Measurements from ENCODE around the gene NNT. TPM values are rescaled to one million over a fixed set of nuclear protein-coding genes. Genes with fewer than 3 reads are reported as not detected.
A peak's percentile ranks its signal among the peaks of the same experiment; 100 is the strongest.
"Not testable (repeated sequence)": the region's sequence is repeated elsewhere in the genome, so short reads cannot be mapped to it uniquely, and the experiment has no call there.

The NNT gene
- total RNA-seq, 1 donor from 2014 or later: 81.5 TPM

DNA sequence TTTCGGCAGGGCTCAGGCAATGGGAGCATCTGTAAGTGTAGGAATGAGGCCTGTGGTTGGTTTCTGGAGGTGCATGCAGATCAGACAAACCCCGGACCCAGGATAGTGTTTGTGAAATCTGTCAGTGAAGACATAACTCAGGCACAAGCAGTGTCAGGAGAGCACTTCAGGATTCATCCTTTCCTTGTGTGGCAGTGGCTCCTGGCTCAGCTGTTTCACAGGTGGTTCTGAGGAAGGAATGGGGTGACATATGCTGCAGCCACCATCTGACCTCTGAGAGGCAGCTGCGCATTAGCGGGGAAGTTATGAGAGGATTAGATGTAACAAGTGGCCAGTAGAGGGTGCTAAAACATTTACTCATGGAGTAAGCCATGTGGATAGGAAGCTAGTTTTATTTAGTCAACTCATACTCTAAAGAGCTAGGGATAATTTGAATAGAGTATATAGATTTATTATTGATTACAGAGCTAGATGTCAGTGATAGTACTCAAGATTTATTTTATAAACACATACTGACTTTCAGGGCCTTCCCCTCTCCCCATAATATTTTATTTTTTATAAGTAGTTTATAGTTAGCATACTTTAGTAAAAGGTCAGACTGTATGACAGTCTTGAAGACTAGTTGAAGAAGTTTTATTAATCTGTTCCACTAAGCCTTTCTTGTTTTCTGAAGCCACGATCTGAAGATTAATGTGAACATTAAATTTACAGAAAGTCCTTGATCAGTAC lies 28.4 kb downstream of the NNT start:
- peak; percentile 56 for DNase-seq

DNA sequence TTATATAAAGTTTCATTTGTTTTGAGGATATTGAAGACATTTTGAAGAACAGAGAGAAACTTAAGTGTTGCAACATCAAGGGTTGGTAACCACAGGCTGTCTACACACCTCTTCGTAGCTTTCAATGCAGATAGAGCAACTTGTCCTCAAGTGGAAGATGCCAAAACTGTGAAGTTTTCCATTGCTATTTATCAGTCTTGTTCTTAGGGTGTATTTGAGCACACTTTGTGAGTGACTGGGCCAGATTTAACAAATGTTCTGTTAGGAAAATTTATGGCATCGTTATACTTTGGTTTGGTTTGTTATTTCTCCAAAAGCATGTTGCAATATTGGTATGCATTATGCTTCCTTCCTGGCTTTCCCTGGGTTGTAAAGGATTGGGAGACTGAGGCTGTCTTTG lies 31.6 kb downstream of the NNT start:
- no peak for DNase-seq

- no peak for DNase-seq
Observed at GRCh38 chr5:43635374-43635773, 32.4 kb downstream of the NNT start.

DNA sequence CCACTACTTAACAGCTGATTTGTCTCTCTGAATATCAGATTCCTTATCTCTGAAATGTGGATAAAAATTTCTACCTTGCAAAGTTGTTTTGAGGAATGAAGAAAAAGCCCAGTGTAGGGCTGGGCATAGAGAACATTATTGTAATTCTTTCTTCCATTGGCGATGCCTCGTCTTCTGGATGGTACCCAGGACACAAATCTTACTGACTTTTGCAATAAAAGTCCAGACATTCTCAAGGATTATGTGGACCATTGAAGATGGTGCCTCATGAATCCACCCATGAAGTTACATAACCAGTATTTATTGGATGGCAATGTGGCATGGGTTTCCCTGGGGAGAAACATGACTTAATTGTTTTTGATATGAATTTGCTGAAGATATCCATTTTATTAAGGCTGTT lies 33.1 kb downstream of the NNT start:
- no peak for DNase-seq

- no peak for DNase-seq
Observed at GRCh38 chr5:43637416-43637815, 34.4 kb downstream of the NNT start.

DNA sequence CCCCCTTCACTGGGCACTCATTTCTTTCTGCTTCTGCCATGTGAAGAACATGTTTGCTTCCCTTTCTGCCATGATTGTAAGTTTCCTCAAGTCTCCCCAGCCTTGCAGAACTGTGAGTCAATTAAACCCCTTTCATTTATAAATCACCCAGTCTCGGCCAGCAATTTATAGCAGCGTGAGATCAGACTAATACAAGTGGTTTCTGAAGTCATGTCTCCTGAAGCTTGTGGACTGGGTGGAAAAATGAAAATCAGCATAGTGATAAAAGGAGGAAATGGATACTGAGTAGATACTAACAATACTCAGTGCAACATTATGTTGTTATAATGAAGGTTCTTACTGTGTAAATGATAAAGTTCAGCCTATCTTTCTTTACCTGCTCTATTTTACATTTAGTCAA lies 35.1 kb downstream of the NNT start:
- DNase-seq: no peak

DNA sequence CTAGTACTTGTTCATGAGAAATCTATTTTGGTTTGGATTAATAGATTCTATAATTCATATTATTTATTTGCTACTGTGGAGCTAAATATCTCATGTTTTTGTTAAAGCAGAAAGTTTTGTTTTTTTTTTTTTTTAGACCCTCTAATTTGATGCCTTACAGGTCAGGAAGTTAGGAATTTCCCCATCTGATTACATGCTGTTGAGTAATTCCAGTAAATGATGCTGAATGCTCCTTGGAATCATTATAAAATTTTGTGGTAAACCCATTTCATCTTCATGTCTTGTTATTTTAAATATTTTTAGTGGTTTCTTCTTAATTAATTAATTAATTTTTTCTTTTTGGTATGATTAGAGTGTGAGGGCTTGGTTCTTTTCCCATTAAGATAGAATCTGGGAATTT lies 35.6 kb downstream of the NNT start:
- no peak for DNase-seq

DNA sequence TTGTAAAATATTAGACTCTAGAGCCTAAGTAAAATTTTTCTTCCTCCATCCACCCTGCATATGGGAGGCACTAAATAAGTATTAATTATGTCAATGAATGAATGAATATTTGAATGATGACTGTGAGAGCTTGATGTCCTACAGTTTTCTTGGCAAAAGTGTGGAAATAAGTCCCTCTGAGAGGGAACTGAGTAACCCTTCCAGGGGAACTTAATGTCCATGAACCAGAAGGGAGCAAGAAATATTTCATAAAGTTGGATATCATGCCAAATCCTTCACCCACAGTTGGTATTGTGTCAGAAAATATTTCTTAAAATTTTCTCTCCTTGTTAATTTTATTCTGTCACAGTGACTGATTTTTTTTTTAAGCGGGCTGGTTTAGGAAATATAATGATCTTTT lies 36.6 kb downstream of the NNT start:
- DNase-seq: no peak

DNA sequence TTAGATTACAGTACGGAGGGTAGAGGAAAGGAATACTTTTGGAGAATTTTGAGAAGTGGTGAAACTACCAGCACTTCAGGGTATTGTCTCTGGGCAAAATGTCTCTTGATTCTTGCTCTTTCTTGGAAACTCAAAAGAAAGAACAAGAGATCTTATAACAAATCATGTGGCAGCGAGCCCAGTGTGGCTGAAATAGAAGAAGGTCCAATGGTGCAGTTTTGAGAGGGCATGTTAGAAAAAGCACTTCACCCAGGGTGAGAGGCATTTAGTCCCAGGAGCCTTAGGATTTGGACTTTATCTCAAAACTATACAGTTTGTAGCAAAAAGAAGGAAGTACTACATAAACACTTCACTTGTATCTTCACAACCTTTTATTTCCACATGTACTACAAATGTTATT lies 39.4 kb downstream of the NNT start:
- DNase-seq: no peak

GRCh38 chr5:43643327-43643726 lies 40.3 kb downstream of the NNT start:
- no peak for DNase-seq

DNA sequence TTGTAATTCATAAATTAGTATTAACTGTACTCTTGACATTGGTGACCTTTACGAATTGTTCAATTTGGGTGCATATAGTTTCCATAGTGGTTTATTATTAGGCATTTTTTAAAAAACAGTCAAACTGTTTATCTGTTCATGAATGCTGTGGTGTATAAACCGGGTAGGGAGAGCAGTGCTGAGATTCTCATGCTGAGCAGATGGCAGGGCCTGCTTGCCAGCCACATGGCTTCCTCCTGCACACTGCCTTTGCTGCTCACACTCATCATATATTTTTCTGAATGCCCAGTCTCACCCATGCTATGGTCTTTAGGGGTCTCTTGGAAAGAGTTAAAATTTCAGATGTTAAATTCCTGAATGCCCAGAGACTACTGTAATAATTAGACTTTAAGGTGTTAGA lies 40.8 kb downstream of the NNT start:
- no peak for DNase-seq

DNA sequence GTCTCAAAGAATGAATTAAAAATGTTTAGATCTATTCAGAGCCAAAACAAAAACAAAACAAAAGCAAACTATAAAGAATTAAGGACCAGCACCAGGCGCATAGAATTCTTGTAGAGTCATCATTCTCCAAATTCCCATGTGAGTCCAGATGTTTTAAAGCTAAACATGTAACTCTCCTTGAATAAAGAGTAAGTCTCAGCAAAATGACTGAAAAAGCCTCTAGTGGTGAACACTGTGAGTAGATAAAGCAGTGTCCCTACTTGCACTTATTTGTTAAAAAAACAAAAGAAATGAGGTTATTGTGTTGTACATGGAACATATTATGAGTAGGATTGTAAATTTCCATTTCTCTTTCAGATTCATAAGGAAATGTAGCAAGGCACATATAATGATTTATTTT lies 44.0 kb downstream of the NNT start:
- peak; percentile 75 for DNase-seq

DNA sequence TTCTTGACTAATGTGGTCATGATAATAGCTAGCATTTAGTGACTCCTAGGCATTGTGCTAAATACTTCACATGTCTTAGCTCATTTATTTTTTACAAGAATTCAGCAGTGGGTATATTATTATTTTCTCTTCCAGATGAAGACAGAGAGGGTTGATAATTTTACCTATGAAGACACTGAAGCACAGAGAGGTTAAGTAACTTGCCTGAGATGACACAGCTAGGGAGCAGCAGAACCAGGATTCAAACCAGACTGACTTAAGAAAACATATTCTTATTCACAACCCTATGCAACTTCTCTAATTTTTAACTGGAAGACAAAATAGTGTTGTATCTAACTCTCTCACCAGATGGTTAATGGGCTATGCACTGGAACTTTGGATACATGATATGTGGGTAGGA lies 44.8 kb downstream of the NNT start:
- peak; percentile 29 for DNase-seq

DNA sequence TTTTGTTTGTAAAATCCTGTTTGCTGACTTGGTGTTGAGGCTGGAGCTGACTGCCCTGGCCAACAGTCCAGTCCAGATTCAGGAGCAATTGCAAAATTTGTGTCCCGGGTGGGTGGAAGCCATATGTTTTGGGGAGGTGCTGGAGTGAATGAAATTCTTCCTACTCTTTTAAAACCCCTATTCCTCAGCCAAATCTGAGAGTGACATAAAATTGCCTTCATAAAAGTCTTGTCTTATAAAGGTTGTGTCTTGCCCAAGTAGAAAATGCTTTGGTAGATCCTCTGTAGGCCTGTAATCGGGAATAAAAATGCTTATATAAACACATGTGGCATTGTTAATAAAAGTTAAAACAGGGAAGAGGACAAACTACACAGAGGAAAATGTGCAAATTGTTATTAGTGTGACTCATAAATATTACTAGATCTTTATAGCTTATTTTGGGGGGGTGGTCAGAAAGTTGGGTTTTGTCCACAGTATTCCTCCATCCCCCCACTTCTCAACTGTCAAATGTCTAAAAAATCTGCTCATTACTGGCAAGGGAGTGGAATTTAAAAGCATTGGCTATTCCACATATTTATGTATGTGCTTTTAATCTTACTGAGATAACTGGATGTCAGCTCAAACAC lies 45.6 kb downstream of the NNT start:
- DNase-seq: peak; percentile 80

DNA sequence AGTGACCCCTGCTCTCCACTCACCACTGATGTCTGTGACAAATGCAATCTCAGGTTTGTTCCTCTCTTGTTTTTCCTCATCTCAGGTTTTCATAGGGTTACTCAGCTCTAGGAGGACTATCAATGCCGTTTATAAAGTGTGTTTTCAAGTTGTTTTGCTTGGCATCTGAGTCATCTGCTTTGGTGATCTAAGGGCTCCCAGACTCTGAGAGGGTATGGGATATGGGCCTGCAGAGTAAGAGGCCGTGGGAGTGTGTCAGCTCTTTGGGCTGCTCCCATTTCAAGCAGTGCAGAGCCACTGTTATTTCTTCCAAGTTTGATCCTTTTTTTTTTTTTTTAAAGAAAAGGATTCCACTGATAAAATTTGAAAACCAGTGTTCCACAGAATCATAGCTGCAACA lies 46.3 kb downstream of the NNT start:
- no peak for DNase-seq

- no peak for DNase-seq
Observed at GRCh38 chr5:43652537-43653302, 49.7 kb downstream of the NNT start.

GRCh38 chr5:43658509-43658908 lies 55.5 kb downstream of the NNT start:
- DNase-seq: no peak

DNA sequence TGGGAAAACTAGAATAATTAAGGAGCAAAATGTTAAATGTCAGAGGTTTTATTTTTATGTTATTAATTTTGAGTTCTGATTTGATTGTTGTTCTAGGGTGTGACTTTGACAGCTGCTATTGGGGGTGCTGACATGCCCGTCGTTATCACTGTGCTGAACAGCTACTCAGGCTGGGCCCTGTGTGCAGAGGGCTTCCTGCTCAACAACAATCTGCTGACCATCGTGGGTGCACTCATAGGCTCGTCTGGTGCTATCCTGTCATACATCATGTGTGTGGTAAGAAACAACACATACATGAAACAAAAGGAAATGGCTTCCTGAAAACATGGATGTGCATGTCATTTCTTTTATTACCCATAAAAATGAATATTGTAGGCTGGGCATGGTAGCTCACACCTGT lies 56.1 kb downstream of the NNT start:
- no peak for DNase-seq

DNA sequence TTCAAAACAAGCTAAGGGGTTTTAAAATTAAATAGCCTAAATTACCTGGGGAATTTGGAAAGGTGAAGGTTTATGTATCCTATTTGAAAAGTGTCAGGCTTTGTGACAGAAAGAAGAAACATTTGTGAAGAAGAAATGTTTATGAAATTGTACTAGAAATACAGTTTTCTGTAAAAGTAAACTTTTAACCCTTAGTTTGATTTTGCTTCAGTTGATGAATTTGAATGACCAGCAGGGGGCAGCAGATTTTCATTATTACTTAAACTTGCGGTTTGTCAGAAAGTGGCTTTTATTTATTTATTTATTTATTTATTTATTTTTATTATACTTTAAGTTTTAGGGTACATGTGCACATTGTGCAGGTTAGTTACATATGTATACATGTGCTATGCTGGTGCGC lies 58.1 kb downstream of the NNT start:
- no peak for DNase-seq

- DNase-seq: peak; percentile 21
Observed at GRCh38 chr5:43663916-43664315, 60.9 kb downstream of the NNT start.

GRCh38 chr5:43664501-43665040 lies 61.6 kb downstream of the NNT start:
- no peak for DNase-seq

GRCh38 chr5:43665749-43666148 lies 62.8 kb downstream of the NNT start:
- DNase-seq: not testable (repeated sequence)

DNA sequence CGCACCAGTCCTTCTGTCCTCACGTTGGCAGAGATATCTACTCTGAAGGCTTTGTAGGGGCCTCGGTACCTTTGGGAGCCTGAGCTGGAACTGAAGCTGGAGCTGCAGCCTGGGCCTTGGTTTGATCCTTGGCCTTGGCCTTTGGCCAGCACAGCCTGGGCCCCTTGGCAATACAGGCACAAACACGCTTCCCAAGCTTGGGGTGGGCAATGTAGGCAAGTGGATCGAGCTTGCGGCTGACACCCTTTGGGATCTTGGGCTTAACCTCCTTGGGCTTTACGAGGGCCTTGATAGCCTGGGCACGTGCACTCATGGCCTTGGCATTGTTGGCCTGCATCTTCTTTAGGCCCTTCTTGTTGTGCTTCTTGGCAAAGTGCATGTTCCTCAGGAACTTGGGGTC lies 63.7 kb downstream of the NNT start:
- DNase-seq: not testable (repeated sequence)
